H9 (cell line): ENCODE data around the gene VWA1. TPM values are rescaled to one million over a fixed set of nuclear protein-coding genes. Genes with fewer than 3 reads are reported as not detected.

Experiments used
- DNase-seq: peaks from one replicate; pipeline ENCODE4 v3.0.0-alpha.2; 2017
- H2AFZ ChIP-seq: one replicate; pipeline ENCODE4 v1.6.1; 2013; ENCODE audit warnings: mild to moderate bottlenecking, low read length, control low read depth, moderate library complexity
- H2AK5ac ChIP-seq: 2 replicates; pipeline ENCODE4 v1.6.1; 2013; ENCODE audit warnings: low read length, control low read depth, mixed read lengths; ENCODE audit not compliant: insufficient read length
- H2BK120ac ChIP-seq: one replicate; pipeline ENCODE4 v1.6.1; 2013; ENCODE audit warnings: low read depth, mild to moderate bottlenecking, low read length, control low read depth, inconsistent platforms; ENCODE audit not compliant: poor library complexity, severe bottlenecking
- H2BK12ac ChIP-seq: 2 replicates; pipeline ENCODE4 v1.6.1; 2013; ENCODE audit warnings: low read length, control low read depth, mixed read lengths, low read depth; ENCODE audit not compliant: insufficient read length
- H2BK15ac ChIP-seq: 2 replicates; pipeline ENCODE4 v1.6.1; 2013; ENCODE audit warnings: low read depth, low read length, control low read depth
- H2BK20ac ChIP-seq: one replicate; pipeline ENCODE4 v1.6.1; 2013; ENCODE audit warnings: low read depth, mild to moderate bottlenecking, low read length, control low read depth, inconsistent platforms; ENCODE audit not compliant: poor library complexity, severe bottlenecking
- H2BK5ac ChIP-seq: 2 replicates; pipeline ENCODE4 v1.6.1; 2013; ENCODE audit warnings: low read length, control low read depth, mixed read lengths; ENCODE audit not compliant: insufficient read length
- H3K14ac ChIP-seq: 2 replicates; pipeline ENCODE4 v1.6.1; 2013; ENCODE audit warnings: low read length, control low read depth; ENCODE audit not compliant: insufficient read depth
- H3K18ac ChIP-seq: 2 replicates; pipeline ENCODE4 v1.6.1; 2013; ENCODE audit warnings: low read depth, mild to moderate bottlenecking, mixed read lengths, low read length, control low read depth; ENCODE audit not compliant: insufficient read length
- H3K23ac ChIP-seq: 2 replicates; pipeline ENCODE4 v1.6.1; 2013; ENCODE audit warnings: low read length, control low read depth, mixed read lengths, low read depth; ENCODE audit not compliant: insufficient read length
- H3K23me2 ChIP-seq: 2 replicates; pipeline ENCODE4 v1.6.1; 2013; ENCODE audit warnings: low read depth, mild to moderate bottlenecking, mixed read lengths, low read length, control low read depth; ENCODE audit not compliant: insufficient read length, poor library complexity, severe bottlenecking
- H3K27ac ChIP-seq: 2 replicates; pipeline ENCODE4 v1.5.1; 2013; ENCODE audit warnings: low read length, control low read depth, mixed read lengths, low read depth; ENCODE audit not compliant: insufficient read length
- H3K27me3 ChIP-seq: 2 replicates; pipeline ENCODE4 v1.6.1; 2013; ENCODE audit warnings: low read length, control low read depth, inconsistent platforms; ENCODE audit not compliant: insufficient read depth
- H3K4ac ChIP-seq: 2 replicates; pipeline ENCODE4 v1.6.1; 2013; ENCODE audit warnings: low read depth, mild to moderate bottlenecking, control low read depth, inconsistent platforms, low read length, moderate library complexity
- H3K4me1 ChIP-seq: 2 replicates; pipeline ENCODE4 v1.6.1; 2013; ENCODE audit warnings: low read length, control low read depth, inconsistent platforms; ENCODE audit not compliant: insufficient read depth
- H3K4me2 ChIP-seq: 2 replicates; pipeline ENCODE4 v1.6.1; 2013; ENCODE audit warnings: low read length, control low read depth, mixed read lengths; ENCODE audit not compliant: insufficient read length, insufficient read depth
- H3K56ac ChIP-seq: 2 replicates; pipeline ENCODE4 v1.6.1; 2013; ENCODE audit warnings: low read depth, mild to moderate bottlenecking, mixed read lengths, low read length, control low read depth; ENCODE audit not compliant: insufficient read length
- H3K79me1 ChIP-seq: 2 replicates; pipeline ENCODE4 v1.6.1; 2013; ENCODE audit warnings: low read depth, mild to moderate bottlenecking, moderate library complexity, low read length, control low read depth, inconsistent platforms; ENCODE audit not compliant: insufficient read depth, poor library complexity, severe bottlenecking
- H3K79me2 ChIP-seq: 2 replicates; pipeline ENCODE4 v1.6.1; 2013; ENCODE audit warnings: low read length, control low read depth, inconsistent platforms; ENCODE audit not compliant: insufficient read depth
- H3K9ac ChIP-seq: 2 replicates; pipeline ENCODE4 v1.6.1; 2013; ENCODE audit warnings: low read length, control low read depth, mixed read lengths; ENCODE audit not compliant: insufficient read length; ENCODE audit errors: extremely low read depth
- H3K9me3 ChIP-seq: one replicate; pipeline ENCODE4 v1.6.1; 2013; ENCODE audit warnings: low read depth, low read length, inconsistent platforms; ENCODE audit not compliant: control insufficient read depth
- H3T11ph ChIP-seq: one replicate; pipeline ENCODE4 v1.6.1; 2013; ENCODE audit warnings: mild to moderate bottlenecking, low read length, control low read depth, inconsistent platforms
- H4K20me1 ChIP-seq: one replicate; pipeline ENCODE4 v1.6.1; 2013; ENCODE audit not compliant: control insufficient read depth, insufficient read length, insufficient read depth
- H4K5ac ChIP-seq: 2 replicates; pipeline ENCODE4 v1.6.1; 2013; ENCODE audit warnings: low read depth, mild to moderate bottlenecking, mixed read lengths, low read length, control low read depth; ENCODE audit not compliant: insufficient read length
- H4K8ac ChIP-seq: replicated peaks from 2 replicates; pipeline ENCODE4 v1.6.1; 2013; ENCODE audit warnings: low read length, control low read depth, mixed read lengths, low read depth; ENCODE audit not compliant: insufficient read length
- H4K91ac ChIP-seq: 2 replicates; pipeline ENCODE4 v1.6.1; 2013; ENCODE audit warnings: low read depth, mild to moderate bottlenecking, moderate library complexity, mixed read lengths, low read length, control low read depth; ENCODE audit not compliant: insufficient read length
- H3K27ac Mint-ChIP-seq, 3 experiments: 2 replicates in 2 of 3; 3 replicates in 1 of 3; pipeline ENCODE4 v1.8.0; 2020 to 2021; ENCODE audit warnings: mixed read lengths in 3 of 3, mild to moderate bottlenecking in 1 of 3, moderate library complexity in 1 of 3
- H3K27me3 Mint-ChIP-seq: 2 replicates; pipeline ENCODE4 v1.8.0; 2021; ENCODE audit warnings: low read depth, mild to moderate bottlenecking, moderate library complexity, mixed read lengths
- H3K36me3 Mint-ChIP-seq, 3 experiments: 2 replicates in 2 of 3; 3 replicates in 1 of 3; pipeline ENCODE4 v1.8.0; 2020 to 2021; ENCODE audit warnings: low read depth in 3 of 3, mixed read lengths in 3 of 3; ENCODE audit not compliant: insufficient read depth in 1 of 3
- H3K4me1 Mint-ChIP-seq, 2 experiments: 2 replicates each; pipeline ENCODE4 v1.8.0; 2020; ENCODE audit warnings: mixed read lengths in 2 of 2
- H3K4me3 Mint-ChIP-seq, 2 experiments: 2 replicates in 1 of 2; 3 replicates in 1 of 2; pipeline ENCODE4 v1.8.0; 2020 to 2021; ENCODE audit warnings: mild to moderate bottlenecking in 2 of 2, mixed read lengths in 2 of 2, moderate library complexity in 1 of 2
- H3K9me3 Mint-ChIP-seq, 2 experiments: 2 replicates in 1 of 2; 3 replicates in 1 of 2; pipeline ENCODE4 v1.8.0; 2020; ENCODE audit warnings: mild to moderate bottlenecking in 2 of 2, mixed read lengths in 2 of 2, moderate library complexity in 1 of 2
- WGBS: extraction: QIAGEN DNeasy Blood & Tissue Kit; methylation state at CpG from one replicate; pipeline ENCODE4 v1.1.7; 2013; ENCODE audit warnings: missing lambda C conversion rate, low lambda C conversion rate, mixed read lengths; ENCODE audit not compliant: insufficient read length; ENCODE audit errors: extremely low coverage; 5-methylcytosine and 5-hydroxymethylcytosine counted together
- total RNA-seq: library from RNA; stranded (reverse); gene quantifications from 2 replicates; pipeline ENCODE4 v1.2.1, GENCODE V29; 2021
- TF ChIP-seq, protein P1 (sequence below): fragments of 200-600 bp; sonication (generic); conservative IDR thresholded peaks from 3 replicates; pipeline ENCODE4 v1.8.0; 2021; ENCODE audit warnings: antibody characterized with exemption, mild to moderate bottlenecking

VWA1 gene
- total RNA-seq, 1 experiment from 2014 or later = 57.1 TPM

DNA sequence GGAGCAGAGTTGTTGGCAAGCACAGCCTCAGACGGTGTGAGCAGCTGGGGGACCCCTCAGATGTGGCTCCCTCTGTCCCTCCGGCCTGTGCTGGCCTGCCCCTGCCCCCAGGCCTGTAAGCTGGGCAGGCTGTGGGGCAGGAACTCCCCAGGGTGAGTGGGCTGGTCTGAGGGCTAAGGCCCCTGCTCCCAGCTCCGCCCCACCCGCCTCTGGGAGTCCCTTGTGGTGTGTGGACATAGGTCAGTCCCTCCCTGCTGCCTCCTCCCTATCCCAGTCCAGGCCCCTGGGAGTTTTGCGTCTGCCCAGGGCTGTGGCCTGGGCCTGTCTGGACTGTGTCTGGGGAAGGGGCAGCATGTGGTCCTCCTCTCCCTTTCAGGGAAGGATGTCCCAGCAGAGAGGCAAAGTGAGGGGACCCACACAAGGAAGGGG, 3.6 kb upstream of the VWA1 start:
- Mint-ChIP-seq H3K4me1 (peaks cover 31 to 46% of the 10 kb centered on the region in 2 experiments), H3K36me3 (peaks cover 3 to 5% (median 4%) of the 10 kb centered on the region in 3 experiments; a peak in 5 of 7 replicates), H3K27me3 (no peaks in the 10 kb centered on the region), H3K9me3 (peaks cover 3 to 4% of the 10 kb centered on the region in 2 experiments; a peak in 4 of 5 replicates), H3K4me3 (no peak overlapping the region; a peak in 1 of 5 replicates), H3K27ac (peak overlapping the region in 1 of 3 experiments; percentile 95; a peak in 1 of 7 replicates)
- Histone ChIP-seq H3K23ac (no peak overlapping the region), H2BK15ac (no peak overlapping the region), H2BK120ac (no peak overlapping the region), H2BK12ac (no peak overlapping the region), H3K27ac (no peak overlapping the region), H3K79me2 (peaks cover 2% of the 10 kb centered on the region; the same call in 1 of the 2 replicates), H4K20me1 (no peaks in the 10 kb centered on the region), H3K4ac (no peak overlapping the region), H2AFZ (no peak overlapping the region), H3T11ph (no peak overlapping the region), H3K9ac (no peak overlapping the region), H3K4me1 (peaks cover 2% of the 10 kb centered on the region; the same call in 1 of the 2 replicates), H3K9me3 (no peaks in the 10 kb centered on the region), H3K79me1 (no peaks in the 10 kb centered on the region), H3K56ac (no peak overlapping the region), H2BK20ac (no peak overlapping the region), H4K5ac (no peak overlapping the region), H2BK5ac (no peak overlapping the region), H3K18ac (peak overlapping the region; percentile 17), H4K91ac (no peak overlapping the region), H2AK5ac (no peak overlapping the region), H3K4me2 (no peak overlapping the region), H3K23me2 (peaks cover 10% of the 10 kb centered on the region), H3K14ac (no peak overlapping the region; the same call in 1 of the 2 replicates), H3K27me3 (no peaks in the 10 kb centered on the region), H4K8ac (no peak overlapping the region)
- TF ChIP-seq, protein P1, sequence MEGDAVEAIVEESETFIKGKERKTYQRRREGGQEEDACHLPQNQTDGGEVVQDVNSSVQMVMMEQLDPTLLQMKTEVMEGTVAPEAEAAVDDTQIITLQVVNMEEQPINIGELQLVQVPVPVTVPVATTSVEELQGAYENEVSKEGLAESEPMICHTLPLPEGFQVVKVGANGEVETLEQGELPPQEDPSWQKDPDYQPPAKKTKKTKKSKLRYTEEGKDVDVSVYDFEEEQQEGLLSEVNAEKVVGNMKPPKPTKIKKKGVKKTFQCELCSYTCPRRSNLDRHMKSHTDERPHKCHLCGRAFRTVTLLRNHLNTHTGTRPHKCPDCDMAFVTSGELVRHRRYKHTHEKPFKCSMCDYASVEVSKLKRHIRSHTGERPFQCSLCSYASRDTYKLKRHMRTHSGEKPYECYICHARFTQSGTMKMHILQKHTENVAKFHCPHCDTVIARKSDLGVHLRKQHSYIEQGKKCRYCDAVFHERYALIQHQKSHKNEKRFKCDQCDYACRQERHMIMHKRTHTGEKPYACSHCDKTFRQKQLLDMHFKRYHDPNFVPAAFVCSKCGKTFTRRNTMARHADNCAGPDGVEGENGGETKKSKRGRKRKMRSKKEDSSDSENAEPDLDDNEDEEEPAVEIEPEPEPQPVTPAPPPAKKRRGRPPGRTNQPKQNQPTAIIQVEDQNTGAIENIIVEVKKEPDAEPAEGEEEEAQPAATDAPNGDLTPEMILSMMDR = no peak
- no peak for DNase-seq
- no CpG with 5 or more reads among the region's 5 CpGs for WGBS
